GM12874 (cell line): ENCODE data around the gene CATSPER3.

Experiments
- TF ChIP-seq, protein P1 (sequence below): IDR thresholded peaks from 2 replicates; pipeline ENCODE4 v1.5.1; 2011; ENCODE audit warnings: low read depth, mild to moderate bottlenecking, control low read depth, low read length, moderate library complexity; ENCODE audit not compliant: insufficient read depth

CATSPER3 gene

DNA sequence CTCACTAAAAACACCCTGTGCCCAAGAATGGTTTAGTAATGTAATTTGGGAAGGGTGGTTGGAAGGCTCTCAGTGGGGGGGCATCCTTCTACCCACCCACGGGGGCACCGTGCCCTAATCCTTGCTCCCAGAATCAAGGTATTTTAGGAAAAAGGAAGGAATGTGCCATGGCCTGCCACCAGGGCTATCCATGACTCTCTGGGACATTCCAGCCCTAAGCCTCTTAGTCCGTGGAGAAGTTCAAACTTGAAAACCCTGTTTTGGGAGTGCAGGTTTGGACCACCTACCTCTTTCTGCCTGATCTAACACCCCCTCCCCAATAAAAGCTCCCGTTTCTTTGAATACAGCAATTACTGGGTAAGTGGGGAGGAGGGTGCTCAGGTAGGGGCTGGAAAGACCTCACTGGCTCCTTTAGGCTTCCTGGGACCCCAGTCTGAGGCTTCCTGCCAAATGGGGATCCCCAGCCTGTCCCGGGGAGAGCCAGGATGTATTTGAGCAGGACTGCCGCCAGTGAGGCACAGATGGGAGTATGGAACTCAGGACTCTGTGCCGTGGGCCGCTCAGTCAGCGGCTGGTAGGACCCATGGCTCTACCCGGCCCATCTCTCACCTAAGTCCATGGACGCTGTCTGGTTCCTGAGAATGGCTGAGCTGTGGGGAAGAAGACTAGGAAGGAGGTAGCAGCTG lies 70.0 kb downstream of the CATSPER3 start:
- TF ChIP-seq, protein P1, sequence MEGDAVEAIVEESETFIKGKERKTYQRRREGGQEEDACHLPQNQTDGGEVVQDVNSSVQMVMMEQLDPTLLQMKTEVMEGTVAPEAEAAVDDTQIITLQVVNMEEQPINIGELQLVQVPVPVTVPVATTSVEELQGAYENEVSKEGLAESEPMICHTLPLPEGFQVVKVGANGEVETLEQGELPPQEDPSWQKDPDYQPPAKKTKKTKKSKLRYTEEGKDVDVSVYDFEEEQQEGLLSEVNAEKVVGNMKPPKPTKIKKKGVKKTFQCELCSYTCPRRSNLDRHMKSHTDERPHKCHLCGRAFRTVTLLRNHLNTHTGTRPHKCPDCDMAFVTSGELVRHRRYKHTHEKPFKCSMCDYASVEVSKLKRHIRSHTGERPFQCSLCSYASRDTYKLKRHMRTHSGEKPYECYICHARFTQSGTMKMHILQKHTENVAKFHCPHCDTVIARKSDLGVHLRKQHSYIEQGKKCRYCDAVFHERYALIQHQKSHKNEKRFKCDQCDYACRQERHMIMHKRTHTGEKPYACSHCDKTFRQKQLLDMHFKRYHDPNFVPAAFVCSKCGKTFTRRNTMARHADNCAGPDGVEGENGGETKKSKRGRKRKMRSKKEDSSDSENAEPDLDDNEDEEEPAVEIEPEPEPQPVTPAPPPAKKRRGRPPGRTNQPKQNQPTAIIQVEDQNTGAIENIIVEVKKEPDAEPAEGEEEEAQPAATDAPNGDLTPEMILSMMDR: no peak

DNA sequence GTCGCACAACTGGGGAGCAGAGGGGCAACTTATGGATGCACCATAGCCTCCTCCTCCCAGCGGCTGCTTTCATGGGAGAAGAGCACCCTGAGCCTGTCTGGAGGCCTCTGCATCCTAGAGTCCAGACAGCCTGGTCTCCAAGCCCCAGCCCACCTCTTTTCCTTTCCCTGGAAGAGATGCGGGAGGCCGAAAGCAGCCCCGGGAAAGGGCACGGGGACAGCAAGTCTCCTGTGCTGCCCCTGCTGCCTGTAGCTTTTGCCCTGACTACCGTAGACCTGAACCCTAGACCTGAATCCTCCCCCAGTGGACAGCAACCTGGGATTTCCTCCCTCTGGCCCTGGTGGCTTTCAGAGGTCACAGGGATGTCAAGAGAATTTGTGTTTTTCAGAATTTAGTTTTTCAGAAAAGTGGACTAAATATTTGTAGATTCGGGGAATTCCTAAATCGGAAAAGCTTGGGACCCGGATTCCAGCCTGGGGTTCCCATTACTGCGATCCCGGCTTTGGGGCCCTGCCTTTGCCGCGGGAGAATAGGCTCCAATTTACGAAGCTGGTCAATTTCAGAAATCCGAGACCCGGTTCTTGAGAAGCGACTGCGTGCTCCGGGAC lies 70.6 kb downstream of the CATSPER3 start:
- TF ChIP-seq, protein P1: no peak

DNA sequence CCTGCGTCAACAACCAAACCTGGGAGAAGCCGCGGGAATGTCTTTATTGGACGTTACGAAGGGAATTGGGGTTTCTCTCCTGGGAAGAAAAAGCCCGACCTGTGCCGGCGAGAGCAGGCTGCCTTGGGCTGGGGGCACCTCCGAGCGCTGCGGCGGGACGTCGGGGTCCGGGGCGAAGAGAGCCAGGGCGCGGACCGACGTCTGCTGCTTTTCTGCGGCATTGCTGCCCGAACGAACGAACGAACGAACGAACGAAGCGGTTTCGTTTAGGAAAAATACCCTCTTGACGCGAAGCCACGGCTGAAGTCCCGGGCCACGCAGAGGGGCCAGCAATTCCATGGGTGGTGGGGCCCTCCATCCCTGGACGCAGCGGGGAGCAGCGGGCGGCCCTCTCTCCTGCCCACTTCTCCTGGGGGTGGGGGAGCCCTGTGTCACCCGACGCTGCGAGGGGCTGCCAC lies 71.1 kb downstream of the CATSPER3 start:
- TF ChIP-seq, protein P1: no peak

DNA sequence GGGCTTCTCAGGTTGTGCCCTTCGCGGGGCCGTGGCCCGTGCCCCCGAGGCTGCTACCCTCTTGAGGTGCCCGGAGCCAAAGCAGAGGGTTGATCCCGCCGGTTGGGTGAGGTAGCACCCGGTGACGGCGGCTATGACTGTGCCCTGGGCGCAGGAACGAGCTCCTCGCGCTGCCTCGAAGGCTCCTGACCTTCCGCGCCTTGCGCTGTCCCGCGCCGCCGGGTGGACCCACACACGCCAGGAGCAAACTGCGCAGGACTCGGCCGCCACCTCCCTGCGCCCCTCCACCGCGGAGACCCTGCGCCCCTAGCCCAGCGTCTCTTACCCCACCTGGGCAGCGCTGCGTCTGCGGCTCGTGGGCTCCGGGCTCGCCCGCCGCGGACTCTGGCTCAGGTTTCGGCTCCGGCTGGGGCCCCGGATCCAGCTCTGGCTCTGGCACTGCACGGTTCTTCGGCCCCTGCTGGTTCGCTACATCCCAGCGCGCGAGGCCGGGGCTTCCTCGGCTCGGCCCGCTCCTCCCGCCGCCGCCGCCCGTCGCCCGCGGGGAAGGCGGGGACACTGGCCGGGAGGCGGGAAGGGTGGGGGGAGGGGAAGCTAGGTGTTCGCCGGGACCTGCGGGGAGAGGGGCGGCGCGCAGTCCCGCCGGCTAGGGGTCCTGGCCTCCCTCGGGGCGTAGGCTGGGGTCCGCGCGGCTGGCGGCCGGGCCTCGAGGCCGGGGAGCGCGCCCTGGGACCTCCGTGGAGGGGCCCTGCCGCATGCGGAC lies 71.7 kb downstream of the CATSPER3 start:
- TF ChIP-seq, protein P1: no peak

DNA sequence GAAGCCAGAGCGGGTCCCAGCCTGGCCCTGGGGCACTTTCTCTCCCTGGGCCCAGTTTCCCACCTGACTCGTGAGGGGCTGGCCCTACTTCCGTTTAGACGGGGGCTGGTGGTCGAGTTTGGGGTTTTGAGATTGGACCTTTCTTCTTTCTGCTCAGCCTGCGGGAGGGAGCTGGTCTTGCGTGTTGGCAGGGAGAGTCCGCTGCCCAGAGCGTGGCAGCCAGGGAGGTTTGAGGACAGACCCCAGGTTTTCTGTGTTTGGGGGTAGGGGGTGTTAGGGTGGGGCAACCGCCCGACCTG lies 72.3 kb downstream of the CATSPER3 start:
- TF ChIP-seq, protein P1: no peak

DNA sequence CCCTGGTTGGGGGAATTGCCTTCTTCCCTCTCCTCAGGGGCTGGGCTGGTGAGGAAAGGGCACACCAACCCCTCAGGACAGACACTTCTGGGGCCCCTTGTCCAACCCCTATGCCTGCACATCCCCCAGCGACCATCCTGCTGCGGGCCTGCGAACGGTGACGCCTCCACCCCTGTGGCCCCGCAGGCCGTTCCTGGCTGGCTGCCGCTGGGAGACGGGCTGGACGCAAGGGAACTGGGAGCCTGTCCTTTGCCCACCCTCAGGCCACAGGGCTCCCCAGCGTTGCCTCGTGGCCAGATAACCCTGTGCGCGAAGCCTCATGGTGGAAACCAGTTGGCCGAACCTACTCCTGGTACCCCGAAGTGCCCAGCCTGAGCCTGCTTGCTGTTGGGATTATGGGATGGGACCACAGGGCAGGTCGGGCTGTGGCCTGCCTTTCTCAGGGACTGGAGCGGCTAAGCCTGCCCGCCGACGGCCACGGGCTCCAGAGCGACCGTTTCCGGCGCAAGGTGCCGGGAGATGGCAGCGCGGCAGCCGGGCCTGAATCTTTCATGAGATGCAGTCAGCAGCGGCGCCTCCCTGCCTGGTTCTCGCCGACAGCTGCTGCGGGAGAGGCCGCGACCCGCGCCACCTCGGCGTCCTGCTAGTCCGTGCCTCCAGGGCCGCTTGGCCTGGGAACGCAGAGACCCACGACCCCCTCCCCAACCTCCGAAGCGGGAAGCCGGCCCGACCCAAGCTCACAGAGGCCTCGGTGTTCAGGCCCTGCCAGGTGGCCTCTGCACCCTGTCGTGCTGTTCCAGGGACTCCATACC lies 72.8 kb downstream of the CATSPER3 start:
- TF ChIP-seq, protein P1: no peak

DNA sequence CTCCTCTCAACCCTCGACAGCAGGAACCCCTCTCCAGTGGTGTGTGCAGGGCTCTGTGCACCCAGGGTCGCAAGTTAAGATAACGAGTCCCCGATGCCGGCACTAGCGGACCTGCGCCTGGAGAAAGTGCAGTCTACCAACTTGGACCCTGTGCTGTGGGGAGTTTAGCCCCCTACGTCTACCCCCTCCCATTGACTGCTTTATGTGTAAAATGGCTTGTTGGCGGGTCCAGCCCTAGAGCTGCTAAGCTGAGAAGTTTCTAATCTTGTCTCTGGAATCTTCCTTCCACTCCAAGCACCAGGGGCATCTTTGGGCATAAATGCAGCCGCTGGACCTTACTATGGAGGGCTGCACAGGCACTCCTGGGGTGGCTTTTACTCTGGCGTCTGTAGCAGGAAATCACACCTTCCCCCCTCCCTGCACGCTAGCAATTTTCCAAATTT lies 73.5 kb downstream of the CATSPER3 start:
- TF ChIP-seq, protein P1: no peak
